Ectodermal cell (in vitro differentiated cells): ENCODE data around the gene TRIM40.
"Not testable (repeated sequence)": the region's sequence is repeated elsewhere in the genome, so short reads cannot be mapped to it uniquely, and the experiment has no call there.

Source experiments
- H3K27ac ChIP-seq: 2 replicates; pipeline ENCODE4 v1.7.0; 2013; ENCODE audit warnings: mild to moderate bottlenecking, low read depth, low read length; ENCODE audit not compliant: insufficient read depth, poor library complexity, severe bottlenecking
- H3K27me3 ChIP-seq: 2 replicates; pipeline ENCODE4 v1.7.0; 2013; ENCODE audit warnings: mild to moderate bottlenecking, low read length; ENCODE audit not compliant: insufficient read depth, control insufficient read depth, poor library complexity, severe bottlenecking
- H3K36me3 ChIP-seq: one replicate; pipeline ENCODE4 v1.7.0; 2013; ENCODE audit warnings: low read length; ENCODE audit not compliant: control insufficient read depth, insufficient read depth
- H3K4me1 ChIP-seq: one replicate; pipeline ENCODE4 v1.7.0; 2013; ENCODE audit warnings: low read length; ENCODE audit not compliant: control insufficient read depth, insufficient read depth
- H3K4me3 ChIP-seq: 2 replicates; pipeline ENCODE4 v1.7.0; 2013; ENCODE audit warnings: low read depth, low read length, control low read depth; ENCODE audit not compliant: insufficient read depth
- H3K9me3 ChIP-seq: 2 replicates; pipeline ENCODE4 v1.7.0; 2013; ENCODE audit warnings: mild to moderate bottlenecking, low read length, moderate library complexity; ENCODE audit not compliant: control insufficient read depth
- WGBS, 2 experiments: methylation state at CpG; one replicate each; pipeline ENCODE4 v1.1.7; 2013; ENCODE audit warnings: missing lambda C conversion rate in 2 of 2; 5-methylcytosine and 5-hydroxymethylcytosine counted together

Gene TRIM40

DNA sequence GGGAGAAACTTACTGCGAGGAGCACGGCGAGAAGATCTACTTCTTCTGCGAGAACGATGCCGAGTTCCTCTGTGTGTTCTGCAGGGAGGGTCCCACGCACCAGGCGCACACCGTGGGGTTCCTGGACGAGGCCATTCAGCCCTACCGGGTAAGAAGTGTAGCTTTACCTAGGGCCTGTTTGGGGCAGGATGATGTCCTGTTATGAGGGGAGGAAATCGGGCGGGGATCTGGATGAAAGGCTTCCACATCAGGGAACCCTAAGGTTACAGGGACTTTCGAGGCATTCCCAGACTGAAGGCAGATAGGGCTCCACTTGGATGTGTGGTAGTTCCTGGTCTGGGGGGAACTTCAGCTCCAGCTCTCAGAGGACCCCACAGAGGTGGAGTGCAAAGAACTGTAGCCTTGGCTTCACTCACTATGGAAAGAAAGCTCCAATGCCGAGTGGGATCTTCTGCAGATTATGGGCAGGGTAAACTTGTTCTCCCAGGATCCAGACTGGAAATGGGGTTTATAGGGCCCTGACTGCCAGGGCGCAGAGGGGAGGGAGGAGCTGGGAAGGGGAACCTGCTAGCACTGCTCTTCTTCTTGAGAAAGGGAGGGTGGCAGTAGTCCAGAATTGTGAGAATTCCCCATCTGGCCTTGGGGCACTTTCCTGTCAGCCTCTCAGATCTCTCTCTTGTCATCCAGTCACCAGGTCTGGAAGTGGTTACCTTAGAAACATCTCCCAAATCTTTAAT, 28.1 kb downstream of the TRIM40 start:
- H3K4me3 ChIP-seq: no peak overlapping the region
- WGBS, 2 experiments: 92 to 93% methylated on average over 16 of the region's 16 CpGs
- H3K27me3 ChIP-seq: peaks cover 3% of the 10 kb centered on the region
- no peaks in the 10 kb centered on the region for H3K4me1 ChIP-seq
- no peaks in the 10 kb centered on the region for H3K9me3 ChIP-seq
- H3K36me3 ChIP-seq: no peaks in the 10 kb centered on the region
- H3K27ac ChIP-seq: no peak overlapping the region

- no peaks in the 10 kb centered on the region for H3K4me1 ChIP-seq
- H3K27ac ChIP-seq: no peak overlapping the region
- WGBS, 2 experiments: 86 to 90% methylated on average over 4 of the region's 4 CpGs
- H3K4me3 ChIP-seq: no peak overlapping the region
- H3K9me3 ChIP-seq: no peaks in the 10 kb centered on the region
- peaks cover 3% of the 10 kb centered on the region for H3K27me3 ChIP-seq
- no peaks in the 10 kb centered on the region for H3K36me3 ChIP-seq
These were observed 28.8 kb downstream of the TRIM40 start for GRCh38 chr6:30164714-30165113.

GRCh38 chr6:30165238-30165637, 29.3 kb downstream of the TRIM40 start:
- not testable (repeated sequence) for H3K27ac ChIP-seq, H3K4me1 ChIP-seq, H3K27me3 ChIP-seq, H3K9me3 ChIP-seq, H3K36me3 ChIP-seq, H3K4me3 ChIP-seq
- WGBS, 2 experiments: 91 to 93% methylated on average over 1 of the region's 1 CpG

- Histone ChIP-seq H3K27ac (no peak overlapping the region), H3K36me3 (no peaks in the 10 kb centered on the region), H3K4me3 (no peak overlapping the region), H3K4me1 (no peaks in the 10 kb centered on the region), H3K9me3 (no peaks in the 10 kb centered on the region), H3K27me3 (peaks cover 23% of the 10 kb centered on the region)
- 77 to 86% methylated on average over 6 of the region's 6 CpGs for WGBS, 2 experiments
These were observed 31.2 kb downstream of the TRIM40 start for GRCh38 chr6:30167101-30167500.

DNA sequence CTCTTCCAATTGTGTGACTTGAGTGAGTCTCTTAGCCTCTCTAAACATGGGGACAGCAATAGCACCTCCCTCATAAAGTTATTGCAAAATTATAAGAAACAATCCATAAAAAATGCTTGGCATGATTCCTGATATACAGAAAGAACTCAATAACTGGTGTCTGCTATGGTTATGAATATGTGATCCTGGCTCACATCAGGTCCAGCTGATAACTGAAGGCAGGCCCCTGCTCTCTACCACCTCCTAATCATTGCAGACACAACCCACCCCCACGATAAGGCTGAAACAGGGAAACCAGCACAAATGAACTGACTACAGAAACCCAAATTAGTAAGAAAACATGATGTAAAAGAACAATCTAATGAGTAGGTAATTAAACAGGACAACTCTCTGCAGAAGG, 32.8 kb downstream of the TRIM40 start:
- H3K27ac ChIP-seq: no peak overlapping the region
- no peak overlapping the region for H3K4me3 ChIP-seq
- H3K9me3 ChIP-seq: no peaks in the 10 kb centered on the region
- peaks cover 39% of the 10 kb centered on the region for H3K27me3 ChIP-seq
- no peaks in the 10 kb centered on the region for H3K4me1 ChIP-seq
- 80 to 83% methylated on average over 1 of the region's 1 CpG for WGBS, 2 experiments
- H3K36me3 ChIP-seq: no peaks in the 10 kb centered on the region

GRCh38 chr6:30169658-30170614, 34.0 kb downstream of the TRIM40 start:
- Histone ChIP-seq H3K27ac (no peak overlapping the region), H3K9me3 (no peaks in the 10 kb centered on the region), H3K36me3 (no peaks in the 10 kb centered on the region), H3K4me1 (no peaks in the 10 kb centered on the region), H3K27me3 (peaks cover 43% of the 10 kb centered on the region), H3K4me3 (no peak overlapping the region)
- WGBS, 2 experiments: 32 to 42% methylated on average over 7 of the region's 7 CpGs

DNA sequence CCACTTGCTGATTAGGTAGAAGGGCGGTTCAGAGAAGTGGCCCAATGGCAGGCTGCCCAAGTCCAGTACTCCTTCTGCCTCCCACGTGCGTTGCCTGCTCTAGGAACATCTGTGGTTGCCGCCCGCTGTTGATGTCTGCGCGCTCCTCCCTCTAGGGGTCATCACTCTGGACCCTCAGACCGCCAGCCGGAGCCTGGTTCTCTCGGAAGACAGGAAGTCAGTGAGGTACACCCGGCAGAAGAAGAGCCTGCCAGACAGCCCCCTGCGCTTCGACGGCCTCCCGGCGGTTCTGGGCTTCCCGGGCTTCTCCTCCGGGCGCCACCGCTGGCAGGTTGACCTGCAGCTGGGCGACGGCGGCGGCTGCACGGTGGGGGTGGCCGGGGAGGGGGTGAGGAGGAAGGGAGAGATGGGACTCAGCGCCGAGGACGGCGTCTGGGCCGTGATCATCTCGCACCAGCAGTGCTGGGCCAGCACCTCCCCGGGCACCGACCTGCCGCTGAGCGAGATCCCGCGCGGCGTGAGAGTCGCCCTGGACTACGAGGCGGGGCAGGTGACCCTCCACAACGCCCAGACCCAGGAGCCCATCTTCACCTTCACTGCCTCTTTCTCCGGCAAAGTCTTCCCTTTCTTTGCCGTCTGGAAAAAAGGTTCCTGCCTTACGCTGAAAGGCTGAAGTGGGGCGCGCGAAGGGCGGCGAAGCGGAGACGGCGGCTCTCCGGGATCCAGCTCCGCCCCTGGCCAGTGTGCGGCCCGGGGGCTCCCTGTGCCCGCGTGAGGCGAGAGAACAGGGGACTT, 35.9 kb downstream of the TRIM40 start:
- peaks cover 47% of the 10 kb centered on the region for H3K27me3 ChIP-seq

GRCh38 chr6:30172681-30173080, 36.7 kb downstream of the TRIM40 start:
- Histone ChIP-seq H3K9me3 (no peaks in the 10 kb centered on the region), H3K4me1 (no peaks in the 10 kb centered on the region), H3K27ac (no peak overlapping the region), H3K36me3 (no peaks in the 10 kb centered on the region), H3K4me3 (no peak overlapping the region), H3K27me3 (peaks cover 44% of the 10 kb centered on the region)
- 94 to 96% methylated on average over 4 of the region's 4 CpGs for WGBS, 2 experiments

More for the DNA sequence above, 35.9 kb downstream of the TRIM40 start:
- Histone ChIP-seq H3K4me1 (no peaks in the 10 kb centered on the region), H3K27ac (no peak overlapping the region), H3K36me3 (no peaks in the 10 kb centered on the region), H3K9me3 (no peaks in the 10 kb centered on the region), H3K4me3 (peak overlapping the region; percentile 30)
- WGBS, 2 experiments: 24% methylated on average over 62 of the region's 62 CpGs

GRCh38 chr6:30175765-30176164, 39.8 kb downstream of the TRIM40 start:
- Histone ChIP-seq H3K4me1 (no peaks in the 10 kb centered on the region), H3K9me3 (no peaks in the 10 kb centered on the region), H3K27me3 (peaks cover 38% of the 10 kb centered on the region), H3K36me3 (no peaks in the 10 kb centered on the region), H3K4me3 (no peak overlapping the region), H3K27ac (no peak overlapping the region)
- WGBS, 2 experiments: no CpG with 5 or more reads among the region's 2 CpGs

- Histone ChIP-seq H3K27me3 (peaks cover 7% of the 10 kb centered on the region), H3K4me1 (no peaks in the 10 kb centered on the region), H3K36me3 (no peaks in the 10 kb centered on the region), H3K27ac (no peak overlapping the region), H3K4me3 (no peak overlapping the region), H3K9me3 (no peaks in the 10 kb centered on the region)
- WGBS, 2 experiments: 97 to 100% methylated on average over 1 of the region's 1 CpG
These were observed 42.9 kb downstream of the TRIM40 start for GRCh38 chr6:30178837-30179236.
